SK-N-SH (cell line): ENCODE measurements around the gene DDT. TPM values are rescaled to one million over a fixed set of nuclear protein-coding genes. Genes with fewer than 3 reads are reported as not detected.
"Not testable (repeated sequence)": the region's sequence is repeated elsewhere in the genome, so short reads cannot be mapped to it uniquely, and the experiment has no call there.

Experiments used
- CTCF ChIA-PET: fragments of 300-600, 350-600 bp; formaldehyde crosslinking; extraction: SDS; loops from one replicate; lab custom pipeline; 2021; lab: Yijun Ruan, JAX
- POLR2A ChIA-PET: fragments of 350-600 bp; sonication (Branson Sonifier 250); formaldehyde crosslinking; extraction: SDS; loops from one replicate; lab custom pipeline; 2020; ENCODE audit warnings: antibody characterized with exemption, inconsistent platforms; lab: Yijun Ruan, JAX
- DNase-seq: peaks from one replicate; pipeline ENCODE4 v3.0.0; 2012
- H2AFZ ChIP-seq: fragments of 200-600 bp; sonication (generic); 2 replicates; pipeline ENCODE4 v1.8.1; 2016; ENCODE audit warnings: antibody characterized with exemption, mild to moderate bottlenecking, low read depth
- H3F3A ChIP-seq: fragments of 200-600 bp; sonication (generic); replicated peaks from 2 replicates; pipeline ENCODE3; 2016; ENCODE audit warnings: antibody characterized with exemption, mild to moderate bottlenecking; ENCODE audit not compliant: insufficient read depth
- H3K27ac ChIP-seq, 2 experiments: fragments of 200-500 bp in 1 of 2; fragments of 200-600 bp in 1 of 2; sonication (Bioruptor generic) in 1 of 2; sonication (generic), shearing (Covaris generic) in 1 of 2; 2 replicates each; pipeline versions ENCODE4 v1.5.1 to v1.6.1; 2014 to 2016; ENCODE audit warnings: low read depth in 2 of 2, inconsistent platforms in 1 of 2, low read length in 1 of 2, mild to moderate bottlenecking in 1 of 2, mixed read lengths in 1 of 2
- H3K27me3 ChIP-seq: fragments of 200-600 bp; sonication (generic), shearing (Covaris generic); 2 replicates; pipeline ENCODE4 v1.6.1; 2016; ENCODE audit warnings: mixed run types; ENCODE audit not compliant: insufficient read depth
- H3K36me3 ChIP-seq, 2 experiments: fragments of 200-500 bp in 1 of 2; fragments of 200-600 bp in 1 of 2; sonication (Bioruptor generic) in 1 of 2; sonication (generic) in 1 of 2; replicated peaks in 1 of 2; 2 replicates each; pipeline versions ENCODE3 to v1.5.1; 2014 to 2016; ENCODE audit warnings: low read length in 1 of 2, mild to moderate bottlenecking in 1 of 2; ENCODE audit not compliant: insufficient read depth in 2 of 2, control insufficient read depth in 1 of 2
- H3K4me1 ChIP-seq, 2 experiments: fragments of 200-500 bp in 1 of 2; fragments of 200-600 bp in 1 of 2; sonication (Bioruptor generic) in 1 of 2; sonication (generic), shearing (Covaris generic) in 1 of 2; 2 replicates each; pipeline versions ENCODE4 v1.5.1 to v1.6.1; 2014 to 2016; ENCODE audit warnings: low read depth in 1 of 2, low read length in 1 of 2, mixed run types in 1 of 2; ENCODE audit not compliant: insufficient read depth in 2 of 2, control insufficient read depth in 1 of 2
- H3K4me2 ChIP-seq: fragments of 200-600 bp; sonication (generic), shearing (Covaris generic); 2 replicates; pipeline ENCODE4 v1.6.1; 2017; ENCODE audit warnings: mixed run types
- H3K4me3 ChIP-seq, 2 experiments: fragments of 200-500 bp in 1 of 2; fragments of 200-600 bp in 1 of 2; sonication (Bioruptor generic) in 1 of 2; sonication (generic), shearing (Covaris generic) in 1 of 2; 2 replicates each; pipeline versions ENCODE4 v1.5.1 to v1.8.1; 2014 to 2016; ENCODE audit warnings: low read depth in 2 of 2, inconsistent platforms in 1 of 2, low read length in 1 of 2, mild to moderate bottlenecking in 1 of 2, mixed read lengths in 1 of 2, moderate library complexity in 1 of 2
- H3K79me2 ChIP-seq: fragments of 200-600 bp; sonication (generic); 2 replicates; pipeline ENCODE4 v1.8.1; 2017; ENCODE audit warnings: mild to moderate bottlenecking; ENCODE audit not compliant: insufficient read depth
- H3K9ac ChIP-seq: fragments of 200-600 bp; sonication (generic); 2 replicates; pipeline ENCODE4 v1.6.1; 2017; ENCODE audit warnings: mixed run types
- H3K9me2 ChIP-seq: fragments of 200-600 bp; sonication (generic); 2 replicates; pipeline ENCODE4 v1.6.1; 2017; ENCODE audit warnings: mixed run types
- H3K9me3 ChIP-seq: fragments of 200-600 bp; sonication (generic); 2 replicates; pipeline ENCODE4 v1.6.1; 2017; ENCODE audit warnings: mixed run types, mild to moderate bottlenecking, moderate library complexity
- H4K20me1 ChIP-seq: fragments of 200-600 bp; sonication (generic); 2 replicates; pipeline ENCODE4 v1.6.1; 2017; ENCODE audit warnings: mild to moderate bottlenecking, mixed run types; ENCODE audit not compliant: insufficient read depth
- CHD2 ChIP-seq: fragments of 150-350 bp; IDR thresholded peaks from 2 replicates; pipeline ENCODE4 v1.6.1; 2018; ENCODE audit warnings: low read length; ENCODE audit not compliant: partially characterized antibody
- CTCF ChIP-seq: fragments of 200-600 bp; sonication (generic); IDR thresholded peaks from 2 replicates; pipeline ENCODE4 v1.6.1; 2017; ENCODE audit warnings: antibody characterized with exemption, mild to moderate bottlenecking, moderate library complexity
- MXI1 ChIP-seq: IDR thresholded peaks from 2 replicates; pipeline ENCODE4 v1.6.1; 2012; ENCODE audit warnings: mild to moderate bottlenecking, low read depth, low read length, improper control_type of control experiment
- RAD21 ChIP-seq: IDR thresholded peaks from 2 replicates; pipeline ENCODE4 v1.6.1; 2012; ENCODE audit warnings: mild to moderate bottlenecking, low read length
- SMC3 ChIP-seq: IDR thresholded peaks from 2 replicates; pipeline ENCODE4 v1.6.1; 2012; ENCODE audit warnings: low read depth, low read length, improper control_type of control experiment
- WGBS: methylation state at CpG from one replicate; pipeline ENCODE4 v1.1.6; 2017; ENCODE audit warnings: low lambda C conversion rate; 5-methylcytosine and 5-hydroxymethylcytosine counted together
- polyA plus RNA-seq, 3 experiments: library from polyadenylated mRNA; depleted of rRNA; stranded (reverse); fragments of >200 nt; gene quantifications; 2 replicates each; pipeline ENCODE4 v1.2.3, GENCODE V29; 2012
- TF ChIP-seq, protein P1 (sequence below): IDR thresholded peaks from 2 replicates; pipeline ENCODE4 v1.4.0; 2012; ENCODE audit warnings: low read depth
- TF ChIP-seq, protein P2 (sequence below): IDR thresholded peaks from 2 replicates; pipeline ENCODE4 v1.4.0; 2012; ENCODE audit warnings: low read depth, borderline replicate concordance

Gene DDT
- polyA plus RNA-seq, 1 of the 3 experiments (the other 2 are of a cell fraction): 198 TPM

DNA sequence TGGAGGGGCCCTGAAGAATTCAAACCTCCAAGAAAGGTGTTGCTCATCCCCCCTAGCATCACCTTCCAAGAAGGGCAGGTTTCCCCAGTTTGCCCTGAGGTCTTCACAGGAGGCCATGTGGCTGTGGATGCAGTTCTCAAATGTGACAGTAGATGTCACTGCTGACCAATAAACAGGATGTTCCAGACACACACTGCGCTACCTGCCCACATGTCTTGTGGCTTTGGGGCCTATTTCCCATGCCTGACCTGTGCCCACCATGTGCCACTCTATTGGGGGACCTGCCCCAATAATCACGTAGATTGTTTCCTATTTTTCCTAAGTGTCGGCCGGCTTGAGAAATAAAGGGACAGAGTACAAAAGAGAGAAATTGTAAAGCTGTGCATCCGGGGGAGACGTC lies 10.2 kb upstream of the DDT start:
- ChIA-PET POLR2A (no interaction called here), CTCF (interaction anchor here (0.6 to 0.8 kb wide), 2 partner anchors 91 to 195 kb away, joined by 3 to 4 read pairs; no protein-coding TSS in a partner anchor)
- no peak overlapping the region for H3K4me3 ChIP-seq
- no peaks in the 10 kb centered on the region; a peak in 1 of 4 replicates for H3K4me1 ChIP-seq
- no peak overlapping the region for H3K27ac ChIP-seq
- no peaks in the 10 kb centered on the region for H3K79me2 ChIP-seq
- WGBS: 37% methylated on average over 6 of the region's 6 CpGs
- no peaks in the 10 kb centered on the region for H3K9me2 ChIP-seq
- H3K27me3 ChIP-seq: no peaks in the 10 kb centered on the region
- no peak overlapping the region for H3K4me2 ChIP-seq
- no peaks in the 10 kb centered on the region for H3F3A ChIP-seq
- peak; percentile 52 for DNase-seq
- H4K20me1 ChIP-seq: no peaks in the 10 kb centered on the region
- no peaks in the 10 kb centered on the region for H3K36me3 ChIP-seq
- no peaks in the 10 kb centered on the region for H3K9me3 ChIP-seq
- no peak overlapping the region for H3K9ac ChIP-seq
- no peak overlapping the region for H2AFZ ChIP-seq
- peak; percentile 81 for TF ChIP-seq RAD21
- TF ChIP-seq, protein P1, sequence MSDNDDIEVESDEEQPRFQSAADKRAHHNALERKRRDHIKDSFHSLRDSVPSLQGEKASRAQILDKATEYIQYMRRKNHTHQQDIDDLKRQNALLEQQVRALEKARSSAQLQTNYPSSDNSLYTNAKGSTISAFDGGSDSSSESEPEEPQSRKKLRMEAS: peak; percentile 24; the same call in 1 of the 2 replicates
- no peak for TF ChIP-seq CHD2
- TF ChIP-seq MXI1: no peak
- TF ChIP-seq, protein P2, sequence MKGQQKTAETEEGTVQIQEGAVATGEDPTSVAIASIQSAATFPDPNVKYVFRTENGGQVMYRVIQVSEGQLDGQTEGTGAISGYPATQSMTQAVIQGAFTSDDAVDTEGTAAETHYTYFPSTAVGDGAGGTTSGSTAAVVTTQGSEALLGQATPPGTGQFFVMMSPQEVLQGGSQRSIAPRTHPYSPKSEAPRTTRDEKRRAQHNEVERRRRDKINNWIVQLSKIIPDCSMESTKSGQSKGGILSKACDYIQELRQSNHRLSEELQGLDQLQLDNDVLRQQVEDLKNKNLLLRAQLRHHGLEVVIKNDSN: no peak
- peak; percentile 60 for TF ChIP-seq SMC3
- TF ChIP-seq CTCF: peak; percentile 65

DNA sequence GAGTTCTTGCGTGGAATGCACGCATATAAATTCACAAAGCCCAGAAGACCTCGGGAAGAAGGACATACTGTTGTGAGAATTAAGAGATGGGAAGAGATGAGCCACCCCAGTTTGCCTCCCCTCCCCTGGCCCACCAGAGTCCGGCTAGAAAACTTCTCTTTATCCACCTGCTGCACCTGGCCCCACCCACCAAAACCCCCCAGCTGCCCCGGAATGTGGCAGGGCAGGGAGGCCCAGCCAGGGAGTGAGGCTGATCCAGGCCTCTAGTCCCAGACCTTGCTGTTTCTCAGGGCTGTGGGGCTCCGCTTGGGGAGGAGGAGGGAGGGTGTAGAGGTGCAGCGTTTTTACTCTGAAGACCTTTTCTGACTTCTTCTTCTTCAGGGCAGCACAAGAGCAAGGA lies 6.3 kb upstream of the DDT start:
- H3K4me3 ChIP-seq, DNase-seq, H2AFZ ChIP-seq, H3K9ac ChIP-seq, H3K9me2 ChIP-seq, POLR2A ChIA-PET, H3K27ac ChIP-seq, H3K4me2 ChIP-seq, CTCF ChIA-PET, H3F3A ChIP-seq, H4K20me1 ChIP-seq, H3K4me1 ChIP-seq, H3K9me3 ChIP-seq, H3K27me3 ChIP-seq, H3K36me3 ChIP-seq, H3K79me2 ChIP-seq: not testable (repeated sequence)
- 17% methylated on average over 3 of the region's 7 CpGs for WGBS

- H3K4me3 ChIP-seq, POLR2A ChIA-PET: not testable (repeated sequence)
Observed at GRCh38 chr22:23979557-23980240, 5.5 kb upstream of the DDT start, which contains the start of gene GSTT2. Gene GSTT2, plus strand, starts transcription at chr22:23980134.

GRCh38 chr22:23977304-23977703 lies 3.1 kb upstream of the DDT start:
- CTCF ChIA-PET, H3K9ac ChIP-seq, H3K27ac ChIP-seq, H3K4me3 ChIP-seq, H3F3A ChIP-seq, H2AFZ ChIP-seq, H4K20me1 ChIP-seq, H3K4me1 ChIP-seq, H3K36me3 ChIP-seq, H3K79me2 ChIP-seq, DNase-seq, H3K4me2 ChIP-seq, POLR2A ChIA-PET, H3K27me3 ChIP-seq, H3K9me2 ChIP-seq, H3K9me3 ChIP-seq: not testable (repeated sequence)
- WGBS: no CpG with 5 or more reads among the region's 12 CpGs

More at GRCh38 chr22:23979557-23980240, 5.5 kb upstream of the DDT start, which contains the start of gene GSTT2:
- H3K9ac ChIP-seq, H3K4me2 ChIP-seq, H3K4me1 ChIP-seq, H3K27me3 ChIP-seq, H2AFZ ChIP-seq, H3K36me3 ChIP-seq, H3K27ac ChIP-seq, H3F3A ChIP-seq, CTCF ChIA-PET, H4K20me1 ChIP-seq, H3K9me2 ChIP-seq, DNase-seq, H3K9me3 ChIP-seq, H3K79me2 ChIP-seq: not testable (repeated sequence)
- WGBS: no CpG with 5 or more reads among the region's 41 CpGs
